GM18868 (cell line): ENCODE results near the gene PCAT6.

Experiments used
- ATAC-seq: cut with Tn5 transposase; IDR thresholded peaks from one replicate; pipeline ENCODE4 v1.9.1; 2021; ENCODE audit warnings: mild to moderate bottlenecking, moderate library complexity; ENCODE audit not compliant: unreplicated experiment

PCAT6 gene

GRCh38 chr1:202844259-202844658, 33.5 kb downstream of the PCAT6 start:
- no peak for ATAC-seq

- no peak for ATAC-seq
Measured at GRCh38 chr1:202844935-202845334, 34.2 kb downstream of the PCAT6 start.

- ATAC-seq = peak; percentile 82
Measured at GRCh38 chr1:202848191-202848542, 37.4 kb downstream of the PCAT6 start.

GRCh38 chr1:202850593-202851362, 40.0 kb downstream of the PCAT6 start:
- no peak for ATAC-seq

GRCh38 chr1:202852163-202852904, 41.6 kb downstream of the PCAT6 start:
- no peak for ATAC-seq

GRCh38 chr1:202854787-202855186, 44.0 kb downstream of the PCAT6 start:
- no peak for ATAC-seq

GRCh38 chr1:202856014-202856413, 45.3 kb downstream of the PCAT6 start:
- ATAC-seq = no peak

- no peak for ATAC-seq
Measured at GRCh38 chr1:202857136-202857610, 46.4 kb downstream of the PCAT6 start.

GRCh38 chr1:202858331-202858730, 47.6 kb downstream of the PCAT6 start:
- ATAC-seq = no peak

GRCh38 chr1:202858789-202859414, 48.1 kb downstream of the PCAT6 start:
- ATAC-seq = no peak

- ATAC-seq = peak; percentile 46
Measured at GRCh38 chr1:202860744-202861419, 50.1 kb downstream of the PCAT6 start.
